Fibroblast of lung (primary cell): ENCODE data around the gene KRT7.

Experiments
- EZH2 ChIP-seq: IDR thresholded peaks from 2 replicates; pipeline ENCODE4 v1.5.1; 2012; ENCODE audit warnings: low read length, control low read depth, mild to moderate bottlenecking; ENCODE audit errors: missing control alignments
- TF ChIP-seq, protein P1 (sequence below), 2 donors: IDR thresholded peaks in 1 of 2; conservative IDR thresholded peaks in 1 of 2; 1 replicate in 1 of 2; 2 replicates in 1 of 2; pipeline ENCODE4 v1.5.1; 2011 to 2012; ENCODE audit warnings: low read length in 2 of 2, control low read depth in 1 of 2, inconsistent platforms in 1 of 2, low read depth in 1 of 2, mild to moderate bottlenecking in 1 of 2

DNA sequence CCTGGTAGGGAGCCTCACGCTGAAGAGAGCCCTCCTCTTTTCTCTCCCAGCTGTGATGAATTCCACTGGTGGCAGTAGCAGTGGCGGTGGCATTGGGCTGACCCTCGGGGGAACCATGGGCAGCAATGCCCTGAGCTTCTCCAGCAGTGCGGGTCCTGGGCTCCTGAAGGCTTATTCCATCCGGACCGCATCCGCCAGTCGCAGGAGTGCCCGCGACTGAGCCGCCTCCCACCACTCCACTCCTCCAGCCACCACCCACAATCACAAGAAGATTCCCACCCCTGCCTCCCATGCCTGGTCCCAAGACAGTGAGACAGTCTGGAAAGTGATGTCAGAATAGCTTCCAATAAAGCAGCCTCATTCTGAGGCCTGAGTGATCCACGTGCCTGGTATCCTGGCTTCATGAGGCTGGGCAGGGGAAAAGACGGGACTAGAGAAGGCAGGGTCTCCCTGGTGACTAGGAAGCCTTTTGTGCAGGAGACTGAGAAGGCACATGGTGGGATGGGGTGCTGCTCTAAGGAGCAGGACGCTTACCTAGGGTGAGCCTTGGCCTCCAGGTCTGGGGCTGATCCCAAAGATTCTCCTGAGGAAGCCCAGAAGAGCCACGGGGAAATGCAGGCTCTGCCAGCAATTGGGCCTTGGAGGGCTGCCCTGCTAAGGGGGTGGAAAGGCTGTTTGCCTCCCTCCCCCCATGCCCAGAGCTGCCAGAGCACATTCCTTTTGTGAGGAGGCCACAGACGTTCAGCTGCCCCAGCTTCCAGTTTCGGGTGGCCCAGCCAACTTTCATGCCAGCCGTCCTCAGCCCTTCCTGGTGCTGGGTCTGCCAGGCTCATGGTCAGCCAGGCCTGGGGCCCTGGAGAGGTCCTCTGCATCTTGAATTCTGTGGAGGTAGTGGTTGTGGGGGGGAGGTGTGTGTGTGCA, 15.8 kb downstream of the KRT7 start:
- TF ChIP-seq, protein P1, sequence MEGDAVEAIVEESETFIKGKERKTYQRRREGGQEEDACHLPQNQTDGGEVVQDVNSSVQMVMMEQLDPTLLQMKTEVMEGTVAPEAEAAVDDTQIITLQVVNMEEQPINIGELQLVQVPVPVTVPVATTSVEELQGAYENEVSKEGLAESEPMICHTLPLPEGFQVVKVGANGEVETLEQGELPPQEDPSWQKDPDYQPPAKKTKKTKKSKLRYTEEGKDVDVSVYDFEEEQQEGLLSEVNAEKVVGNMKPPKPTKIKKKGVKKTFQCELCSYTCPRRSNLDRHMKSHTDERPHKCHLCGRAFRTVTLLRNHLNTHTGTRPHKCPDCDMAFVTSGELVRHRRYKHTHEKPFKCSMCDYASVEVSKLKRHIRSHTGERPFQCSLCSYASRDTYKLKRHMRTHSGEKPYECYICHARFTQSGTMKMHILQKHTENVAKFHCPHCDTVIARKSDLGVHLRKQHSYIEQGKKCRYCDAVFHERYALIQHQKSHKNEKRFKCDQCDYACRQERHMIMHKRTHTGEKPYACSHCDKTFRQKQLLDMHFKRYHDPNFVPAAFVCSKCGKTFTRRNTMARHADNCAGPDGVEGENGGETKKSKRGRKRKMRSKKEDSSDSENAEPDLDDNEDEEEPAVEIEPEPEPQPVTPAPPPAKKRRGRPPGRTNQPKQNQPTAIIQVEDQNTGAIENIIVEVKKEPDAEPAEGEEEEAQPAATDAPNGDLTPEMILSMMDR (conservative IDR thresholded peaks at IDR 0.05 in 1 of 2, IDR thresholded peaks at IDR 0.05 in 1 of 2; ENCODE audit: low read depth in 1 of 2, low read length in 2 of 2) = no peak
- no peak for TF ChIP-seq EZH2
